Lower lobe of right lung (tissue), 2 donors: Measurements from ENCODE around the gene IQCC. TPM values are rescaled to one million over a fixed set of nuclear protein-coding genes. Genes with fewer than 3 reads are reported as not detected.

Experiments used
- ATAC-seq, 2 donors: fragments of 200-7000 bp; cut with Tn5 transposase; one replicate each; pipeline ENCODE4 v1.9.1; 2020 to 2022; ENCODE audit warnings: mild to moderate bottlenecking in 2 of 2, moderate library complexity in 2 of 2
- DNase-seq: peaks from one replicate; pipeline ENCODE4 v3.0.0-alpha.2; 2020
- H3K27ac ChIP-seq: fragments of 200-600 bp; one replicate; pipeline ENCODE4 v1.8.0; 2022
- H3K27me3 ChIP-seq: fragments of 200-600 bp; one replicate; pipeline ENCODE4 v1.8.0; 2022; ENCODE audit warnings: low read depth
- H3K36me3 ChIP-seq: fragments of 200-600 bp; one replicate; pipeline ENCODE4 v1.8.0; 2022; ENCODE audit warnings: mild to moderate bottlenecking
- H3K4me1 ChIP-seq: fragments of 200-600 bp; one replicate; pipeline ENCODE4 v1.8.0; 2022
- H3K4me3 ChIP-seq: fragments of 200-600 bp; one replicate; pipeline ENCODE4 v1.8.0; 2022; ENCODE audit warnings: mild to moderate bottlenecking
- H3K9me3 ChIP-seq: fragments of 200-600 bp; one replicate; pipeline ENCODE4 v1.8.0; 2022
- intact Hi-C: fragments of 100-400 bp; cut with DNase I; formaldehyde crosslinking; loops from one replicate; pipeline ENCODE4 v1.11.0; 2022
- total RNA-seq: library from RNA; stranded (reverse); fragmentation: NEBNext Ultra II Directional; extraction: Animal tissue kit (Norgen Biotek cat#: 25700); gene quantifications from one replicate; pipeline ENCODE4 v1.2.1, GENCODE V29; 2021
- TF ChIP-seq, protein P1 (sequence below): fragments of 200-600 bp; IDR thresholded peaks from one replicate; pipeline ENCODE4 v1.8.0; 2022; ENCODE audit warnings: antibody characterized with exemption, mild to moderate bottlenecking
- donor health status: DM: no; HTN: yes; CAD: no; lungs with severe emphysema.

The IQCC gene
- total RNA-seq, 1 donor from 2014 or later, result 2.0 TPM

DNA sequence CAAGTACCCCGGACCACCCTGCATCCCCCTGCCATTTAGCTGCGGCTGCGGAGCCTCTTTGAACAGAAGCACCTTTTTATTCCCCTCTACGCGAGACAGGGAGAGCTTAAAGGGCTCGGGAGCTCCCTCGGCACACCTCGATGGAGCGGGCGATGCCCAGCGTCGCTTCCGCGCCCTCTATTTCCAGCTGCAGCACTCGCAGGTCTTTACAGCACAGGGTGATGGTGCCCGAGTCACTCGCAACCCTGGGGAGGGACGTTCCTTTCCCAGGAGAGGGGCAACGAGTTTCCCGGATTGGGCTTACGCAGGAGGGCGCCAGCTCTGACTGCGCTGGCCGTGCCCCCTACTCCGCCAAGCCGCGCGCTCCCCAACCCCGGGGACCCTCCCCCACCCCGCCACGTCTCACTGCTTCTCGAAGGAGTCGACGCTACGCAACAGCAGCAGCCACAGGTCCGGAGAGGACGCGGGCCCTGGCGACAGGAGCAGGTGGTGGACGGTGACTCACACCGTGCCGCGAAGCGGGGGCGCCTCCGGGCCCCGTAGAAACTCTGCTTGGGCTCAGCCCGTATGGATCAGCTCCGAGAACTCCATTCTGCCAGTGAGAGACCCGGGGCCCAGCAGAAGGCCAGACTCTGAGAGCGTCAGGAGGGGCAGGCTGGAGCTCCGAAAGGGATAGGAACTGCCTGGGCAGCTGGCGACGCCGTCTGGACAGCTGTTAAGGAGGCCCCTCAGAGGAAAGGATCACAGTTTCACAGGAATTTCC is 35.7 kb downstream of the IQCC start:
- H3K9me3 ChIP-seq, result no peaks in the 10 kb centered on the region
- peaks cover 39% of the 10 kb centered on the region for H3K4me1 ChIP-seq
- intact Hi-C loops, result no loop called here
- no peaks in the 10 kb centered on the region for H3K27me3 ChIP-seq
- H3K4me3 ChIP-seq, result peak overlapping the region; percentile 63
- H3K36me3 ChIP-seq, result no peaks in the 10 kb centered on the region
- TF ChIP-seq, protein P1, sequence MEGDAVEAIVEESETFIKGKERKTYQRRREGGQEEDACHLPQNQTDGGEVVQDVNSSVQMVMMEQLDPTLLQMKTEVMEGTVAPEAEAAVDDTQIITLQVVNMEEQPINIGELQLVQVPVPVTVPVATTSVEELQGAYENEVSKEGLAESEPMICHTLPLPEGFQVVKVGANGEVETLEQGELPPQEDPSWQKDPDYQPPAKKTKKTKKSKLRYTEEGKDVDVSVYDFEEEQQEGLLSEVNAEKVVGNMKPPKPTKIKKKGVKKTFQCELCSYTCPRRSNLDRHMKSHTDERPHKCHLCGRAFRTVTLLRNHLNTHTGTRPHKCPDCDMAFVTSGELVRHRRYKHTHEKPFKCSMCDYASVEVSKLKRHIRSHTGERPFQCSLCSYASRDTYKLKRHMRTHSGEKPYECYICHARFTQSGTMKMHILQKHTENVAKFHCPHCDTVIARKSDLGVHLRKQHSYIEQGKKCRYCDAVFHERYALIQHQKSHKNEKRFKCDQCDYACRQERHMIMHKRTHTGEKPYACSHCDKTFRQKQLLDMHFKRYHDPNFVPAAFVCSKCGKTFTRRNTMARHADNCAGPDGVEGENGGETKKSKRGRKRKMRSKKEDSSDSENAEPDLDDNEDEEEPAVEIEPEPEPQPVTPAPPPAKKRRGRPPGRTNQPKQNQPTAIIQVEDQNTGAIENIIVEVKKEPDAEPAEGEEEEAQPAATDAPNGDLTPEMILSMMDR, result no peak
- peak; percentile 64 for DNase-seq
- ATAC-seq, result peak; percentile 67 to 82
- peak overlapping the region; percentile 76 for H3K27ac ChIP-seq

DNA sequence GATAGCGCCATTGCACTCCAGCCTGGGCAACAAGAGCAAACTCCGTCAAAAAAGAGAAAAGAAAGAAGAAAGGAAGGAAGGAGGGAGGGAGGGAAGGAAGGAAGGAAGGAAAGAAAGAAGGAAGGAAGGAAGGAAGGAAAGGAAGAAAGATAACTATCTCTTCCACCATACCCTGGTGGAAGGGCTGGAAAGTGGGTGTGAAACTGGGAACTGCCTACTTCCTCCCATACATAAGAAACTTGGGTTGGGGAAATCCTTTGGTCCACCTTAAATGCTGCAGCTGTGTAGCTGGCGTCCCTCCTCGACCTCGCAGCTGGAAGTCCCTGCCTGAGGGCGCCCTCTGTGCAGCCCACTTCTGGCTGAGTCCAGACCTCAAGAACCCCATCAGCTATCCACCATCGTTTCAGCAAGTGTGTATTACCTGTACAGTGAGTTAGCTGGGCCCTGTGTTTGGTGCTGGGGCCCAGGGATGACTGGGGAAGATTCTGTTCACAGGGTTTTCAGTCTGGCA is 36.9 kb downstream of the IQCC start:
- H3K27ac ChIP-seq, result peak overlapping the region; percentile 24
- H3K36me3 ChIP-seq, result no peaks in the 10 kb centered on the region
- TF ChIP-seq, protein P1, result no peak
- no peaks in the 10 kb centered on the region for H3K9me3 ChIP-seq
- no peak for ATAC-seq
- H3K4me1 ChIP-seq, result peaks cover 49% of the 10 kb centered on the region
- H3K4me3 ChIP-seq, result peak overlapping the region; percentile 30
- DNase-seq, result no peak
- H3K27me3 ChIP-seq, result no peaks in the 10 kb centered on the region
- intact Hi-C loops, result no loop called here

DNA sequence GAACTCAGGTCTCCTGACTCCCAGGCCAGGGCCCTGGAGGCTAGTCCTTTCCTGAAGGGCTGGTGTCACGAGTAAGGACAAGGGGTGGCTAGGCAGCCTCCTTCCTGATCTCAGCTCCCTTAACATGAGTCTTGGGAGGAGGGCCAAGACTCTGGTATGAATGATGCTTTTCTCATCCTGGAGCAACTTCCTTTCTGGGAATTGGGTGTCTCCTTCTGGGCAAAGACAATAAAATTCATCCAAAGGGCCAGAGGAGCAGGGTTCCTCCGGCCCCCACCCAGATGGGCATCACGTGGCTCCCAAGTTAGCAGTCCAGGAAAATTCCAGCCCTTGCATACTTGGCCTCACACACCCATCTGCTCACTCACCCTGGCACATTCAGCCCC is 41.4 kb downstream of the IQCC start, which contains the start of gene FAM167B:
FAM167B (plus strand) TSS at position 335 of the 386 bp plus-strand sequence. CDS start 200 bp downstream, outside the sequence.
- TF ChIP-seq, protein P1, result no peak
- Histone ChIP-seq H3K9me3 (no peaks in the 10 kb centered on the region), H3K4me3 (peak within 1 kb of the TSS; percentile 43), H3K4me1 (peaks cover 62% of the 10 kb centered on the region), H3K36me3 (no peaks in the 10 kb centered on the region), H3K27ac (peak within 1 kb of the TSS; percentile 81), H3K27me3 (peaks cover 4% of the 10 kb centered on the region)
- peak; percentile 27 to 34 for ATAC-seq
- no peak for DNase-seq
- intact Hi-C loops, result no loop called here

- Histone ChIP-seq H3K9me3 (no peaks in the 10 kb centered on the region), H3K27ac (peak overlapping the region; percentile 81), H3K4me3 (peak overlapping the region; percentile 43), H3K27me3 (peaks cover 4% of the 10 kb centered on the region), H3K36me3 (no peaks in the 10 kb centered on the region), H3K4me1 (peaks cover 61% of the 10 kb centered on the region)
- ATAC-seq, result no peak
- no peak for DNase-seq
- intact Hi-C loops, result no loop called here
- TF ChIP-seq, protein P1, result no peak
Measured at GRCh38 chr1:32247452-32247851, 42.0 kb downstream of the IQCC start.

DNA sequence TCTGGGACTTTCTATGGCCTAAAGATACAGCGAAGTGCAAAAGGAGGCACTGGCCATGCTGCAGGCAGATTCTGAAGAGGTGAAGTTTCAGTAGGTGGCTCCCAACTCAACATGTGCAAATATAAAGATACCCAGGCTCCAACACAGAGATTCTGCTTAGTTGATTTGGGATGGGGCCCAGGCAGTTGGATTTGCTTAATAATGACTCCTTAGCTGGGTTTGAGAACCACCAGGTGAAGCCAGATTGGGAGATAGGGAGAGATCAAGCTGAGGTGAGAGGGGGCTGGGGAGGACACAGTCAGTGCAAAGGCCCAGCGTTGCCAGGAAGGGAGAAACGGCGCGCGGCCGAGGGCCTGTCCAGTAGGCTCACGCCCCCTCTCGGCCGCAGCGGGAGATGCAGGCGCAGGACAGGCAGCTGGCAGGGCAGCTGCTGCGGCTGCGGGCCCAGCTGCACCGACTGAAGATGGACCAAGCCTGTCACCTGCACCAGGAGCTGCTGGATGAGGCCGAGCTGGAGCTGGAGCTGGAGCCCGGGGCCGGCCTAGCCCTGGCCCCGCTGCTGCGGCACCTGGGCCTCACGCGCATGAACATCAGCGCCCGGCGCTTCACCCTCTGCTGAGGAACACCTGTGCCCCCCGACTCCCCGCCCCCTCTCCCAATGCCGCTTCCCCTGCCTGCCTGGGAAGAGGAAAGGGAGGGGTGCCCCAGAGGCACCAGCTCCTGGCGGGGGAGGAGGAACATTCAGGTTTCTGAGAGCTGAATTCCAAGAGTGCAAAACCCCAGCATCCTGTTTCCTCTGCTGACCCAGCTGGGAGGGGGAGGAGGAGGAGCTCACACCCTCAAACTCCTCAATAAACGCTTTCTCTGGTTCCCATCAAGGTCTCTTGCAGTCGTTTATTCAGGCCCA is 42.8 kb downstream of the IQCC start:
- ATAC-seq (peak; percentile 82 to 85), DNase-seq (peak; percentile 92)
- H3K27me3 ChIP-seq, result peaks cover 4% of the 10 kb centered on the region
- H3K4me3 ChIP-seq, result peak overlapping the region; percentile 43
- H3K9me3 ChIP-seq, result no peaks in the 10 kb centered on the region
- peak overlapping the region; percentile 81 for H3K27ac ChIP-seq
- TF ChIP-seq, protein P1, result peak; percentile 87
- peaks cover 61% of the 10 kb centered on the region for H3K4me1 ChIP-seq
- H3K36me3 ChIP-seq, result no peaks in the 10 kb centered on the region
- intact Hi-C loops, result no loop called here
